HG03159 (cell line): ENCODE results near the gene ABCD3.
"Not testable (repeated sequence)": the region's sequence is repeated elsewhere in the genome, so short reads cannot be mapped to it uniquely, and the experiment has no call there.

ENCODE experiments used
- ATAC-seq: cut with Tn5 transposase; IDR thresholded peaks from one replicate; pipeline ENCODE4 v1.9.1; 2021; ENCODE audit warnings: mild to moderate bottlenecking, moderate library complexity; ENCODE audit not compliant: unreplicated experiment

The ABCD3 gene

DNA sequence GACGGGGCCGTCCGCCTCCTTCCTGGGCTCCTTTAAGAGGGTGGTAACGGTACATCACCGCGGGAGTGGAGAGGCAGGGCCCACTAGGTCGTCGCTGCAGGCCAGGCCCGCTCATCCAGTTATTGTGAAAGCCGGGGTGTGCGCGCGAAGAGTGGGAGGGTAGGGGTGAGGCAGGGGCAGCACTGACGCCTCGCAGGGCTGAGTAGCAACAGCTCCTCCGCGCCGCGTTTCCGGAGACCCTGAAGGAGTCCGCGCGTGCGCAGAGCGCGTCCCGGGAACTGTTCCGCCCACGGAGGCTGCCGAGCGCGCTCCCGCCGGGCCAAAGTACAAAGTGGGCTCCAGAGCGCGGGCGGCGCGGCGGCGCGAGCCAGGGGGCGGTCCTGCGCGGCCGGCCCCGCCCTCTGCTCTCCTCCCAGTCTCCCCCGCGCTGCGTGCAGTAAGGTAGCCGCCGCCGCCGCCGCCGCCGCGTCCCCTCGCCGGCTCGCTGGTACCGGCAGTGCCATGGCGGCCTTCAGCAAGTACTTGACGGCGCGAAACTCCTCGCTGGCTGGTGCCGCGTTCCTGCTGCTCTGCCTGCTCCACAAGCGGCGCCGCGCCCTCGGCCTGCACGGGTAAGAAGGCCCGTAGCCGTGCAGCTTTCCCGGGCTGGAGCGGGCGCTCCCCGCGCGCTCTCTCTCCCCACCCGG is at the start of gene ABCD3:
TSS of gene ABCD3 (plus strand) at position 412 of the 686 bp plus-strand sequence. CDS start at position 502, 90 bp downstream.
- ATAC-seq = peak; percentile 97

DNA sequence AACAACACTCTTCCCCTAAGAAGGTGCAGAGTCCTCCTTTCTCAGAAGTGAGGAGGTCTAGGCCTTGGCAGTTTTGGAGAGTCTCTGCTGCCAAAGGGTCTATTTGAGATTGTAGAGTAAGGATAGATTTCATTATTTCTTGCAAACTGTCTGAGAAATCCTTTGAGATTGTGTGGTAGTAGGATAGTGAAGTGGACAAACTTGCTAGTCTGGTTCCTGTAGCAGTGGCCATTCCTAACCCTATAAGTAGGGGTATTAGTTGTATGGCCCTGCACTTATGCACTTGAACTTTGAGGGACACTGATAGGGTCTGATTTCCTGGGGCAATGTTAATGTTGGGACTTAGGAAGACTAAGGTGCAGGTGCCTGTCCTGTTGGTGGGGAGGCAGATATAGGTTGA is 45.4 kb upstream of the ABCD3 start:
- ATAC-seq = not testable (repeated sequence)

DNA sequence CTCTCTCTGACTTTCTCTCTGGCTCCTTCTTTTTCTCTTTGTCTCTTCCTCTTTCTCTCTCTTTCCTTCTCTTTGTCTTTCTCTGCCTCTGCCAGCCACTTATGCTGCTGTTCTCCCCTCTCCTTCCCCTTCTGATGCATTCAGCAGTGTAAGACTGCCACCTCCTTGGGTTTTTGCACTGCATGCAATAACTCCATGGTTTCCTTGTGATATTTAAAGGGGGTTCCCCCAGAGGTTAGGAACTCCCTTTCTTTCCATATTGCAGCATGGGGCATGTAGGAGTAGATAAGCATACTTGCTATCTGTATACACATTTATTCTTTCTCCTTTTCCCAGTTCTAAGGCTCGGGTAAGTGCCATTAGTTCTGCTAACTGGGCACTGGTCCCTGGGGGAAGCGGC is 44.9 kb upstream of the ABCD3 start:
- not testable (repeated sequence) for ATAC-seq

DNA sequence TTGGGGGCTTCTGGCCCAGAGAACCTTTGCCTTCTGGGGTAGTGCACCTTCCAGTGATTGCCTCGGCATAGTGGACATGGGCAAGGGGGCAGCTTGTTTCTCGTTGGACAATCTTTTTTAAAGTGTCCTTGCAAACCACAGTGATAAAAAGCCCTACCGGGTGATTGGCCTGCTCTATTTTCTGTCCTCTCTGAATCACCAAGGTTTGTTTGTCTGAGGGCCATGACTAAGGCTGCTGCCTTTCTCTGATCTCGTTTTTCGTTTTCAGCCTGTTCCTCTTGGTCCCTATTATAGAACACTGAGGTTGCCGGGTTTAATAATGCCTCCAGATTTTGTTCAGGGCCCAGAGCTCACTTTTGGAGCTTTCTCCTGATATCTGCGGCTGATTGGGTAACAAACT is 42.5 kb upstream of the ABCD3 start:
- not testable (repeated sequence) for ATAC-seq

DNA sequence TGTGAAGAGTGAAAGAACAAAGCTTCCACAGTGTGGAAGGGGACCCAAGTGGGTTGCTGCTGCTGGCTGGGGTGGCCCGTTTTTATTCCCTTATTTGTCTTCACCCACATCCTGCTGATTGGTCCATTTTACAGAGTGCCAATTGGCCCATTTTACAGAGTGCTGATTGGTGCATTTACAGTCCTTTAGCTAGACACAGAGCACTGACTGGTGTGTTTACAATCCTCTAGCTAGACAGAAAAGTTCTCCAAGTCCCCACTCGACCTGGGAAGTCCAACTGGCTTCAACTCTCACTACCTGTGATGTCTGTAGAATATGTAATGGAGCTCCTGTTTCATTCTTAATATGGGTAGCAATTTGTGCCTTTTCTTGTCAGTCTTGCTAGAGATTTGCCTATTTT is 39.7 kb upstream of the ABCD3 start:
- not testable (repeated sequence) for ATAC-seq

DNA sequence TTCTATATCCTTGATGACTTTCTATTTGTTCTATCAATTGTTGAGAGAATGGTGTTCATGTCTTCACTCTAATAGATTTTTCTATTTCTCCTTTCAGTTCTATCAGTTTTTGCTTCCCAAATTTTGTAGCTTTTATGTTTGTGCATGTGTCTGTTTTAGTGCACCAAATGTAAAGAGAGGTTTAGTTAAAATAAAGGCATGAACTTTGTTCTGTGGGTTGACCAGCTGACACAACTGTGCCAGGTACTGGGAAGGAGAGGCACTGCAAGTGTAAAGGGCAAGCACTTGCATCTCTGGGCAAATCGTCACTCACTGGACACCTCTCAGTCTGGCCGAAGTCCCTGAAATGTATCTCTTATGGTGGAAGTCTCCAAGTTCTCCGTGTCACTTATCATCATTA is 38.6 kb upstream of the ABCD3 start:
- ATAC-seq = no peak

DNA sequence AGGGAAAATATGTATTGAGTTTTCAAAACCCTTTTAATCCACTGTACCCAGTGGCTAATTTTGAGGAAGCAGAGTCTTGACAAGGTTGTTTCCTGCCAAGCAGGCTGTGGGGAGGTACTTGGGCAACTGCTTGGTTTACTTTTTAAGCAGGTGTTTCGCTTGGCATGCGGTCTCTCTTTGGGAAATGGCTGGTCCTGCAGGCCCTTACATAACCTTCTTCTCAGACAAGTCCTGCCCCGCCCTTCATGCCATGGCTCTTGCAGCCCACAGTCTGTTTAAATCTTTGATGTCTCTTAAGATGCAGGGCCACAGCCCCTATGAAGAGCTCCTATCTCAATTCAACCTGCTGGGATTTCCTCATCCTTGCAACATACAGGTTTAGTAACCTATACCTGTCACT is 36.0 kb upstream of the ABCD3 start:
- ATAC-seq = no peak

DNA sequence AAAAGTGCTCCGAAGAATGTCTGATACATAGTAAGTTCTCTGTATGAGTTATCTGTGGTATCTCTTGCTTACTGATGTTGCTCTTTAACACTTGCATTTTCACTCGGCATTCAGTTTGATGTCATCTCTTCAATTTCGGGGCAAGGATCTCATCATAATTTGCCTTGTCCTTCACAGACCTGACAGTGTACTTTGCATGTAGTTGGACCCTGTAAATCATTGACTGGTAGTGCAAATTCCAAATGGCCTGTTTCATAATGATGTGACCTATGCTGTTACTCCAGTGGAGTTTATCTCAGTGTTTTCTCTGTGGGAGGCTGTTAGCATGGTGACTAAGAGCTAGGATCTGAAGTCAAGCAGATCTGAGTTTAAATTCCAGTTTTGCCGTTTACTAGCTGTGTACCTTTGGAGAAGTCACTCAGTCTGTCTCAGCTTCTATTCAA is 34.2 kb upstream of the ABCD3 start:
- ATAC-seq = no peak

DNA sequence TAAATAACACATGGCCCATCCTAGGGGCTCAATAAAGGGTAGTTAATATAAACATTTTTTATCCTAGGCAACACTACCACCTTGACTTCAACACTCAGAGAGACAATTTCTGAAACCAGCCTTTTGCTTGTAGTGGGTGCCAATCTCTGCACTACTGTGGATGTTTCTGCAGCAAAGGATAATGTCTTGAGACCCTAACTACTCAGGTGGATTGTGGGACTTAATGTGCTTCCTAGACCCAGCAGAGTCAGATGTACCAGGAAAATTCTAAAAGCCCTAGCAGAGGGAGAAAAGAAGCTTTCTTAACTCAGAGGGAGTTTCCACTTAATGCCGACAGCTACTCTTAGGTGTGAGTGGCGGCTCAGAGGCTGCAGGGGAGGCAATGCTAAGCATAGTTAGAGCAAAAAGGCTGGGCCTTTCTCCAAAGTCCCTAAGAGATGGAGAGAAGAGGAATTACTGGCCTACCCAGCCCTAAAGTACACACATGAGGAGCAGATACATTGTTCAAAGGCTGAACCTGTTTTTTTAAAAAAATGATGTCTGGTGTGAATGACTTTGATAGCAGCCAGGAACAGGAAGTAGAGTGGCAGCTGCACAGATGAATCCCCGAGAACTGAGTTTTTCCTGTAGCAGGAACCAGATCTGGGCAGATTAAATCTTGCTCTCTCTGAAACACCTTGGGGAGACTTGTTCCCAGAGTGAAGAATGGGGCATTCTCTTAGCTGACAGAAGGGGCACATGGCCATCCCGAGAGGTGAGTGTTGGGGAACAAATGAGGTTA is 33.5 kb upstream of the ABCD3 start:
- no peak for ATAC-seq

DNA sequence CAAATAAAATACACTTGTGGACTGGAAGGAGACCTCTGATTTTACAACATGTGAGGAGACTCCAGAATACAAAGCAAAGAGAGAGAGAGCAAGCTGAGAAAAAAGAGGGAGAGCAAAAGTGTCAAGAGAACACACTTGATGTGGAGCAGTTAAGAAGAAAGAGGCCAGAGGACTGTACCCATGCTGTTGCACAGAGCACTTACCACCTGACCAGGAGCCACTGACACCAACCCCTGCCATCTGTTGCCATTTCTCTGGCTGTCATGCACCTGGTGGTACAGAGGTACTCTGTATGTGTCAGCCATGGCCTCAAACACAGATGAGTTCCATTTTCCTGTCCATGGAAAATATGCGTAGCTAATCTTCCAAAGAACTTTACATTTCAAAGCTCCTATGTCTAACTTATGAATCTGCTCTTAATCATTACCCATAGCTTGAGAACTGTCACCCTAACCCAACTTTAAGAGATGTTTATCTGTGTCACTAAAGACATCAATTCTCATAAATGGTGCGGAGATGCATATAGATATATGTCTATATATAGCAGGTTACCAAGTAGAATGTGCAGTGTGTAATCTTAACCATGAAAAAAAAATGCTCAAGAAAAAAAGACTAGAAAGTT is 32.8 kb upstream of the ABCD3 start:
- no peak for ATAC-seq

DNA sequence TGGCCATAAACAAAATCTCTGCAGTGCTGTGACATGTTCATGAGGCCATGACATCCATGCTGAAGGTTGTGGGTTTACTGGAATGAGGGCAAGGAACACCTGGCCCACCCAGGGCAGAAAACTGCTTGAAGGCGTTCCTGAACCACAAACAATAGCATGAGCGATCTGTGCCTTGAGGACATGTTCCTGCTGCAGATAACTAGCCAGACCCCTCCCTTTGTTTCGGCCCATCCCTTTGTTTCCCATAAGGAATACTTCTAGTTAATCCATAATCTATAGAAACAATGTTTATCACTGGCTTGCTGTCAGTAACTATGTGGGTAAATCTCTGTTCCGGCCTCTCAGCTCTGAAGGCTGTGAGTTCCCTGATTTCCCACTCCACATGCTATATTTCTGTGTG is 28.9 kb upstream of the ABCD3 start:
- ATAC-seq = no peak

DNA sequence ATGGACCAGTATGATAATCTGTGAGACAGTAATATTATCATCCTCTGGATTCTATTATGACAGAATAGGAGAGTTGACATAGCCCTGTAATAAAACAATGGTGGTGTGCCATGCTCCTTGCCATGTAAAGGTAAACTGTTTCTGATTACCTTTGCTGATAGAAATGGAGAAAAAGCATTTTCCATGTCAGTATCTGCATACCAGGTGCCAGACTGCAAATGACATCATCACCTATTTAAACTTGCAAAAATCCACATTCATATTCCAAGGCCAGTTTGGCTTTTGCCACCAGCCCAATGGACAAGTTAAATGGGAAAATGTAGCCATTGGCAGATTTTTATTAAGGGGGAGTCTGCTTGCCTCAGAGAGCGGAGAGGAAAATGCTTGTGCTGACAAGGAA is 23.9 kb upstream of the ABCD3 start:
- ATAC-seq = no peak

DNA sequence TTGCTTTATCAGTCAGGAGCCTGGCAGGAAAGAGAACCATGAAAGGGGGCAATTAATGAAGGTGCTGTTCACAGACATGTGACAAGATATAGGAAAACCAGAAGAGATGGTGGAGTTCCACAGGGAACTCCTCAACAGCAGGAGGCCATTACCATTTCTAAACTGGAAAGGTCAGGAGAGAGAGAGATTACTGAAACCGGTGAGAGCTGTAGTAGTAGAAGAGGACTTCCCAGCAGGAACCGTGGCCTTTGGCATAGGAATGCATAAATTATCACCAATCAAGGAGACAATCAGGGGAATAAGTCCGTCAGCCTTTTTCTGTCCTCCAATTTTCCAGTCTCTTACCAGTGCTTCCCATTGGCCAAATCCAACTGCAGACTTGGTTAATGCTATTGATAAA is 23.0 kb upstream of the ABCD3 start:
- ATAC-seq = no peak

DNA sequence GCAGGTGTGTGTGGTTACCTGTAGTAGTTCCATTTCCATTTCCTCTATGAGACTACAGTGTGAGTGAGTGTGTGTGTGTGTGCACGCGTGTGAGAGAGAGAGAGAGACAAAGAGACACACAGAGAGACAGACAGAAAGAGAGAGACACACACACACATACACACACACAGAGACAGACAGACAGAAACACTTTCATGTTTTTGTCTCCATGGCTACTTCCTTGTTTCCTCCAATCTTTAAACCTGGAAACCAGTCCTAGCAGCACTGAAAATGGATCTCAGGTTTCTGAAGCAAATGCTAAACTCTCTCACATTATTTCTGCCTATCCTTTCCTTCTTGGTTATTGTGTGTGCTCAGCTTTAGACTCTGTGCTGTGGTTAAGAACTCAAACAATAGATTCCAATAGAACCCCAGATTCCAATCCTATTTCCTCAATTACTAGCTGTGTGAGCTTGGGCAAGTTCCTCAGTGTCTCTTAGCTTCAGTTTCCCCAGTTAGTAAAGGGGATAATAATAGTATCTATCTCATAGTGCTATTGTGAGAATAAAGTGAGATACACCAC is 22.4 kb upstream of the ABCD3 start:
- ATAC-seq = no peak

DNA sequence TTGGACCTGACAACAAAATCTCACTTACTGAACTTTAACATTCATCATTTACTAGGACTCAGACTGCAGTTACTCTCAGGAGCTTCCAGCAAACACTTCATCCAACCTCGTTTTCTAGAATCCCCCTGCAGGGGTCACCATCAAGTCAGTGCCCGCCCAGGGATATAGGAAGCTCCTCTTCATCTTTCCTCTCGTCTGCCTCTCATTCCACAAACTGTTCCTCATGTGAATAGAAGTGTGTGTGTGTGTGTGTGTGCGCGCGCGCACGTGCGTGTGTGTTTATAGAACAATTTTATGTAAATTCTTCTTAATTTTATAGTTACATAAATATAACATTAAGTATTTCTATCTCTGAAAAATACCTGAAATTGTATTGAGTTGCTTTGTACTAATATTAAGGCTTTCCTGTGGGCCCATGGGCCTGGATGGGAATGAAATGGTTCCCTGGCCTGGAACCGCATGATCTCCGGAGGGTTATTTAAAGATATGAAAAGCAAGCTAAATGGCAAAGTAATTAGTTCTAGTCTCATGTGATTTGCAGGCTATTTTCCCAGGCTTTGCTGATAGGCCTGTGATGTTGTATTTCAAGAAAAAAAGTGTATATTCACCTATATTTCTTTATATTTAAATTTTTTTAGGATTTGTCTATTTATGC is 21.7 kb upstream of the ABCD3 start:
- ATAC-seq = no peak

DNA sequence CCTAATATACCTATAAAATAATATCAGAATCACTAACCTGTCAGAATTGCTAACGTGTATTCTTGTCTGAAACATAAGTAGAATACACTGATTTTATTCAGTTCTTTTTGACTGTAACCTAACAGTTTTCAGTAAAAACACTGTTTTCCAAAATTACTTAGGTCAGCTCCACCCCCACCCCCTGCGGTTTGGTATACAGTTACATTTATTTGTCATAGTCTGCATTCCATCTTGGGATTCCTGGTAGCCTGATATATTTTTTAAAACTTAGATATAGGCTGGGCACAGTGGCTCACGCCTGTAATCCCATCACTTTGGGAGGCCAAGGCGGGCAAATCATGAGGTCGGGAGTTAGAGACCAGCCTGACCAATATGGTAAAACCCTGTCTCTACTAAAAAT is 19.8 kb upstream of the ABCD3 start:
- ATAC-seq = no peak

DNA sequence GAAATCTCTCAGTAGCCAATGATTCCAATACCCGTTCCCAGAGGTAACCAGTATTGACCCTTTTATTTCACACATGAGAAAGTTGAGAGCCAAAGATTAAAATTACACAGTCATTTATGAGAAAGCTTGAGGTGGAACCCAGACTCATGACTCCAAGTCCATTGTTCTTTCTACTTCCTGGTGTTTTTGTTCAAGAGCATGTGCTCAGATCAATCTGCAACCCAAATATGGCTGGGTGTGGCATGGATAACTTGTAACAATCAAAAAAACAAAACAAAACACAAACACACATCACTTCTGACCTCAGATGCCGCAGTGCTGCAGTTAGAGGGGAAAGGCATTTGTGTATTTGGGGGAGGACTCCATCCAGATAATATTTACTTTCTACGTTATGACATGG is 18.7 kb upstream of the ABCD3 start:
- no peak for ATAC-seq

DNA sequence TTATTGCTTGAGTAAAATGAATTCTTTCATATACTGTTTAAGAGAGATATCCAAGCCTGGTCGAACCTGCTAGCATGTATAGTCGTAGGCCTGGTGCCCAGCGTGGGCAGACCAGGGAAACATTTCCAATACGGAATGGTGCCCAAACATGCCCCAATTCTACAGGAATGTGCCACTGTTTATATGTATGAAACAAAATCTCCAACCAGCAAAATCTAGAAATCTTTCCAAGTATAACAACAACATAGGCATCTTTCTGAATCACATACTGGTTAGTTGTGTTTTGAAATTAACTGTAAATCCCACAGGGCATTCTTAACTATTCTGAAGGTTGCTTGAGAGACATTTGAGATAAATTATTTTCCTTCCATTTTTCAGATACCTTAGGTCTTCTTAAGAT is 17.0 kb upstream of the ABCD3 start:
- no peak for ATAC-seq

DNA sequence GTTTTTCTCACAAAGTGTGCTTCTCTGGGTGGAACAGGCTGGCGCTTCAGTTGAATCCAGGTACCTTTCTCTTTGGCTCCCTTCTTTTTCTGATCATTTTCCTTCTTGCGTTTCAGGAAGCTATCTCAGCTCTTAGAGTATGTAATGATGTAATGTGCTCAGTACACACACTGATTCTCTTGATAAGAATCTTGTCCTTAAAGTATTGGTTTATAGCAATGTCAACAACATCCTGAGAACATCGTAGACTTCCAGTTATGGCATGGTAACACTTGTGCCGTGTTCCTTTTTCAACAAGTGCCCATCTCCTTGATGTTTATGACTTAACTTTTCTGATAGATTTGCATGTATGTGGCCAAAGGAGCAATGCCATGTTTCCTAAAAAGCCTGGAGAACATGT is 11.7 kb upstream of the ABCD3 start:
- ATAC-seq = no peak

DNA sequence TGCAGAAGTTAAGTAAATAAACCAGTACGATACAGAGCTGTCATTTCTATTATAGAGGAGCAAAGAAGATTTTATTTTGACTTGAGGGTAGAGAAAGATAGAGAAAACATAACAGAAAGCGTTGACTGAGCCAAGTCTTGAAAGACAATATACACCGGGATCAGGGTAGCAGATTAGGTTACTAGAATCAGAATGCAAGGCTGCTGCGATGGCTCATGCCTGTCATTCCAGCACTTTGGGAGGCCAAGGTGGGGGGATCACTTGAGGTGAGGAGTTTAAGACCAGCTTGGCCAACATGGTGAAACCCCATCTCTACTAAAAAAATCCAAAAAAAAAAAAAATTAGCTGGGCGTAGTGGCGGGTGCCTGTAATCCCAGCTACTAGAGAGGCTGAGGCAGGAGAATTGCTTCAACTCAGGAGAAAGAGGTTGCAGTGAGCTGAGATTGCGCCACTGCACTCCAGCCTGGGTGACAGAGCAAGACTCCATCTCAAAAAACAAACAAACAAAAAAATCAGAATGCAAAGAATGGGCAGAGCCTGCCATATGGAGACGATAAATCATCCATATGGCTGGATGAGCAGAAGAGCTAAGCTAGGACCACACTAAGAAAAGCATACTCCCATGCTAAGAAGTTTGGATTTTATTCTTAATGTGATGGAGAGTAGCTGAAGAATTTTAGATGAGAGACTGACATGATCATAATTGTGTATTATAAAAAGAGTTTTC is 9.9 kb upstream of the ABCD3 start:
- no peak for ATAC-seq

DNA sequence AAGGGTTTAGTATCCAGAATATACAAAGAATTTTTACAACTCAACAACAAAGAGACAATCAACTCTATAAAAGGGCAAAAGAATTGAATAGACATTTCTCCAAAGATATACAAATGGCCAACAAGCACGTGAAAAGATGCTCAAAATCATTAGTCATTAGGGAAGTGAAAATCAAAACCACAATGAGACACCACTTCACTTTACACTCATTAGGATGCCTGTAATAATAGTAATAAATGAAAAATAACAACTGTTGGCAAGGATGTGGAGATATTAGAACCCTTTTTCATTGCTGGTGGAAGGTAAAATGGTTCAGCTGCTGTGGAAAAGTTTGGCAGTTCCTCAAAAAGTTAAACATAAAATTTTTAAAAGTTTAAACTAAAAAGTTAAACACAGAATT is 7.0 kb upstream of the ABCD3 start:
- peak; percentile 82 for ATAC-seq
